RWPE1 (cell line): ENCODE results near the gene IPO5.

Experiments used
- CTCF ChIA-PET: fragments of 350-600 bp; sonication (Branson Sonifier 250); formaldehyde crosslinking; extraction: SDS; loops from one replicate; lab custom pipeline; 2021; lab: Yijun Ruan, JAX
- POLR2A ChIA-PET: fragments of 400-600 bp; formaldehyde crosslinking; extraction: SDS; loops from one replicate; lab custom pipeline; 2020; ENCODE audit warnings: antibody characterized with exemption; ENCODE audit not compliant: low non-redundant PET; lab: Yijun Ruan, JAX
- DNase-seq: peaks from one replicate; pipeline ENCODE4 v3.0.0; 2012; ENCODE audit warnings: low spot score
- H3K27ac ChIP-seq: fragments of 450-650 bp; 2 replicates; pipeline ENCODE4 v1.5.1; 2017
- TF ChIP-seq, protein P1 (sequence below): fragments of 450-650 bp; conservative IDR thresholded peaks from 2 replicates; pipeline ENCODE4 v1.5.1; 2017; ENCODE audit warnings: low read depth, mild to moderate bottlenecking

Gene IPO5

DNA sequence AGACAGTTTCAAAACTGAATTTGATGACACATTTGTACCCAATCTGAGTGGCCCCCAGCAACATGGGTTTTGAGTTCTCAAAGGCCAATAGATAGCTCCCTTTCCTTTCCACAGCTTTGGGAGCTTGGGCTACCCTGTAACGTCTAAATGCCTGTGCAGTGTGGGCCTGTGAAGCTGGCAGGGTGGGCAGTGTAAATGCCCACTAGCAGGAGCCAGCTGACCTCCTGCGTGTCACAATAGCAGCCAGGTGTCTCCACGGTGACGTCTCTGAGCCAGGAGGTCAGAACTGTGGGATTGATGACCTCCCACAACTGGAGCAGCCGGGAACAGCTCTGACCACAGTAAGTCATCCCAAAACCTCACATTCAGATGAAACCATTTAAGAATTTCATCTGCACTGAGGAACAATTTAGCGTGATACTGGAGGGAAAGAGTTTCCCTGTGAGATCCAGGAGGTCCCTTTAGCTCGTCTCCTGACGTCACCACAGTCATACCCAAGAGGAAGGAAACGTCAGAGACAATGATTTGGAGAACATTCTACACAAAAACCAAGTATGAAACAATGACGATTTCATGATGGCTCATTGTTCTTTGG lies at the start of gene IPO5:
Gene IPO5, plus strand, starts transcription at position 300 of the 595 bp plus-strand sequence. CDS start 23,022 bp downstream, outside the sequence.
- TF ChIP-seq, protein P1, sequence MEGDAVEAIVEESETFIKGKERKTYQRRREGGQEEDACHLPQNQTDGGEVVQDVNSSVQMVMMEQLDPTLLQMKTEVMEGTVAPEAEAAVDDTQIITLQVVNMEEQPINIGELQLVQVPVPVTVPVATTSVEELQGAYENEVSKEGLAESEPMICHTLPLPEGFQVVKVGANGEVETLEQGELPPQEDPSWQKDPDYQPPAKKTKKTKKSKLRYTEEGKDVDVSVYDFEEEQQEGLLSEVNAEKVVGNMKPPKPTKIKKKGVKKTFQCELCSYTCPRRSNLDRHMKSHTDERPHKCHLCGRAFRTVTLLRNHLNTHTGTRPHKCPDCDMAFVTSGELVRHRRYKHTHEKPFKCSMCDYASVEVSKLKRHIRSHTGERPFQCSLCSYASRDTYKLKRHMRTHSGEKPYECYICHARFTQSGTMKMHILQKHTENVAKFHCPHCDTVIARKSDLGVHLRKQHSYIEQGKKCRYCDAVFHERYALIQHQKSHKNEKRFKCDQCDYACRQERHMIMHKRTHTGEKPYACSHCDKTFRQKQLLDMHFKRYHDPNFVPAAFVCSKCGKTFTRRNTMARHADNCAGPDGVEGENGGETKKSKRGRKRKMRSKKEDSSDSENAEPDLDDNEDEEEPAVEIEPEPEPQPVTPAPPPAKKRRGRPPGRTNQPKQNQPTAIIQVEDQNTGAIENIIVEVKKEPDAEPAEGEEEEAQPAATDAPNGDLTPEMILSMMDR: no peak
- ChIA-PET CTCF (no interaction called here), POLR2A (interaction anchor here (0.5 kb wide), 1 partner anchor 939 kb away, joined by 3 read pairs; no protein-coding TSS in a partner anchor)
- no peak within 1 kb of the TSS for H3K27ac ChIP-seq
- no peak for DNase-seq

DNA sequence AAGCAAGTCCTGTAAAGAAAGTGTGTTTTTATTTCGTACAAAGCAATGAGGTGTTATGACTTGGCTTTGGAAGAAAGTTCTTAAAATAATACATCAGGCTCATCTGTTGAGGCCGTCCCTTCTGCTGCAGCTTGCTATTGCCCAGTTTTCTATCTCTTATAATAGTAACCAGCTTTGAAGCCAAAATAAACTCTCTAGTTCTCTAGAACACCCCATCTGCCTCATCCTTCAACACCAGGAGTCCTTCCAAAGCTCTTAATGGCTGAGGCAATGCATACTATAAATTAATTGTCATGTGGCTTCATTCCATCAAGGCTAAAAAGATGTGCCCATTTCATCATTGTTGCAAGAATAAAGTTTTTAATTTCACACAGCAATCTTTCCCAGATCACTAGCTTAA lies 49.4 kb upstream of the IPO5 start:
- POLR2A ChIA-PET: no interaction called here
- no peak overlapping the region for H3K27ac ChIP-seq
- TF ChIP-seq, protein P1: no peak
- DNase-seq: no peak
- CTCF ChIA-PET: interaction anchor here (1.4 kb wide), 1 partner anchor 15 kb away, joined by 3 read pairs; no protein-coding TSS in a partner anchor

DNA sequence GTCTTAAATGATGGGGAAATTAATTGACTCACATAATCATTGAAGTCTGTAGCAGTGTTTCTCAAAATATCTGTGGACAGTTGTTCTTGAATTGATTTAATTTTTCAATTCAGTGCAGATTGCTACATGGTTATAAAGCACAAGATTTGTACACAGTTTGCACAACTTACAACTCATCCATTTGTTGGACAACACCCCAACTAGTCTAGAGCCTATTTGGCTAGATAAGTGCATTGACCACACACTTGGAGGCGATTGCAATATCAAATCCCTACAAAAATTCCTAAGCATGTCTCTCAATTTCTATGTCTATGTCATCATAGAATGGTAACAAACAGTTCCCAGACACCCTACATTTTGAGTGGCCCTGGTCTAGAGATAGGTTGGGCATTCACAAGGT lies 48.0 kb upstream of the IPO5 start:
- no peak for DNase-seq
- H3K27ac ChIP-seq: no peak overlapping the region
- ChIA-PET CTCF (no interaction called here), POLR2A (no interaction called here)
- TF ChIP-seq, protein P1: no peak

DNA sequence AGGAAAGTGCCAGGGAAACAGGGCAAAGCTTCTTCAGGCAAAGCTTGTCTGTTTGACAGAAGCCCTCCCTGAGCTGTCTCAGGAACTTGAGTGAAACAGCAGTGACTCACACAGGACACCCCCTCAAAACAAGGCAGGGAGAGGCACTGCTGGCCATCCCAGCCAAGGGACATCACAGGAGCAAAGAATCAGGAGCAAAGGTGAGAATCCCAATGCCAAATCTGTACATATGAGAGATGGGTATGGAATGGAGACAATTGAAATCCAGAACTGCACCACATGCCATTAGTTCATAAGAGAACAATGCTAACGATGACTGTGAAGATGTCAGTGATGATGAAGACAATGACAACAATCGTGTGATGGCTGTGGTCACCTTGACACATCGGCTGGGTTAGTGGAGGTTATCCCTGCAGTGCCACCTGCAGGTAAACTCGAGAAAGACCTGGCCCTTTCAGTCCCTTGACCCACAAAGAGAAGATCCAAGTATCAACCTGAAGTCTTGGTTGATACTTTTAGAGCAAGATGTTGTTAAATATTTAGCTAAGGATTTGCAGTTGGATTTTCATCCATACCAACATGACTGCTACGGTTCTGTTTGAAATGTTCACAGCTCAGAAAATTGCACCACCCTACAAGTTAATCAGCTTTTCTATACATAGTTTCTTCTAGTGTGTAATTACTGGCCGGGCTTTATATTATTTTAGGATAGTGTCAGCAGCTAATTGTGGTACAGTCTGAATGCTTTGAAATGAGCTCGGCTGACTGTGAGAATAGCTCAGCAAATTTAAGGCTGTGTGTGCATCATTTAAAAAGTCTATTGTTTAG lies 42.0 kb upstream of the IPO5 start:
- DNase-seq: no peak
- TF ChIP-seq, protein P1: no peak
- no peak overlapping the region for H3K27ac ChIP-seq
- ChIA-PET POLR2A (no interaction called here), CTCF (interaction anchor here (0.6 to 1.0 kb wide), 4 partner anchors 51 to 525 kb away, joined by 3 to 4 read pairs (median 3); no protein-coding TSS in a partner anchor)

DNA sequence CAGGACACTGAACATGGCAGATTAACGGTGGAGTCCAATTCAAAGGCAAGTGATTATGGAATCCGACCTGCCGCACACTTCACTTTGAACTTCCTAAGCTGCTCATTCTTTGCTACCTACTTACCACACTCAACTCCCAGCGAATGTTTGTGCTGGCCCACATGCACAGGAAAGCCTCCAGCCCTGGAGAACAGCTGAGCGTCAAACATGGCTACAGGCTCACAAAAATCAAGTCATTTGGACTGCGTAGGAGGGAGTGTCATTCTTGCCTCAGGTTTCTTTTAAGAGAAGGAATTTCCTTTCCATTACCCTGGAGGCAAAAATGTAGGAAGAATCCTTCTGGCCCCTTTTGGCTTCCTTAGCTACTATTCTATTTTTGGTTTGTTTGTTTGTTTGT lies 41.3 kb upstream of the IPO5 start:
- CTCF ChIA-PET: interaction anchor here (0.6 to 1.0 kb wide), 4 partner anchors 20 to 72 kb away, joined by 3 to 4 read pairs (median 3); no protein-coding TSS in a partner anchor
- DNase-seq: no peak
- POLR2A ChIA-PET: no interaction called here
- TF ChIP-seq, protein P1: no peak
- H3K27ac ChIP-seq: no peak overlapping the region

DNA sequence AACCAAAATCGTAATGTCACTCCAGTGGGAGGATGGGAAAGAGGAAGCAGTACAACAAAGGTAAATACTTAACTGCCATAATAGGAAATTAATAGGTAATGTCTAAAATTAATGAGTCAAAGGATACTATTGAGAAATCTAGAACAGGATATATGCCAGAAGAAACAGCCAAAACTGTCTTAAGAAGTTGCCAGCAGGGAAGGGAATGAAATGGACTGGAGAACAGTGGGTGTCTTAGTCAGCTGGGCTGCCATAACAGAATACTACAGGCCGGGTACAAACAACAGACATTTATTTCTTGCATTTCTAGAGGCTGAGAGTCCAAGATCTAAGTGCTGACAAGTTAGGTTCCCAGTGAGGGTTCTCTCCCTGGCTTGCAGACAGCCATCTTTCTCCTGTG lies 40.3 kb upstream of the IPO5 start:
- no peak for DNase-seq
- H3K27ac ChIP-seq: no peak overlapping the region
- TF ChIP-seq, protein P1: no peak
- ChIA-PET CTCF (no interaction called here), POLR2A (no interaction called here)
